ENCODE results near the gene MAB21L3.

MAB21L3 gene

DNA sequence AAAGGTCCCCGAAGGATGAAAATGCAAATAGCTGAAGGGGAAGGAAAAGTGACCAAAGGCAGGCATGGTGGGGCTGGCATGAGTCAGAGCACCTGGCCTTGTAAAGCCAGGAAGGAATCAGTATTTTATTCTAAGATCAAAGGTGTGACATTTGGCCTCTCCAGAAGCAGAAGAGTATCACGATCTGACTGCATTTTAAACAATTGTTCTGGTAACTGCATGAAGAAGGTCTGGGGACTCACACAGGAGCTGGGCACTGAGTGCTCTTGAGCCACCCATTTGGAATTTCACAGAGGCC is 23.2 kb downstream of the MAB21L3 start:
- H3K4me1 ChIP-seq (ENCODE audit: low read length), result no peaks in the 10 kb centered on the region
- H3K9me3 ChIP-seq (replicated peaks; ENCODE audit: insufficient read depth, low read length), result no peaks in the 10 kb centered on the region
- no peak overlapping the region for H3K27ac ChIP-seq (ENCODE audit: low read length)
- no peaks in the 10 kb centered on the region for H3K9me2 ChIP-seq (replicated peaks; ENCODE audit: insufficient read depth, low read length)
- no peak overlapping the region for H2AFZ ChIP-seq (ENCODE audit: low read length)
- H3K27me3 ChIP-seq (replicated peaks; ENCODE audit: insufficient read depth, low read length), result no peaks in the 10 kb centered on the region
- H3K36me3 ChIP-seq (replicated peaks; ENCODE audit: insufficient read depth, low read length), result no peaks in the 10 kb centered on the region
- H3K4me3 ChIP-seq (ENCODE audit: low read length), result no peak overlapping the region
- H3K4me2 ChIP-seq (ENCODE audit: low read depth, low read length), result no peak overlapping the region
- DNase-seq, result no peak
- TF ChIP-seq EZH2phosphoT487 (IDR thresholded peaks at IDR 0.05; ENCODE audit: low read length) (no peak), CTCF (IDR thresholded peaks at IDR 0.05; ENCODE audit: low read length) (no peak), EZH2 (optimal IDR thresholded peaks at IDR 0.05; ENCODE audit: low read depth, low read length) (no peak)
- H4K20me1 ChIP-seq (ENCODE audit: insufficient read depth, low read length), result no peaks in the 10 kb centered on the region
- no peaks in the 10 kb centered on the region for H3F3A ChIP-seq (ENCODE audit: insufficient read depth, low read length)
- no peak overlapping the region for H3K9ac ChIP-seq (ENCODE audit: low read length)
- no peaks in the 10 kb centered on the region for H3K79me2 ChIP-seq (ENCODE audit: low read length)

DNA sequence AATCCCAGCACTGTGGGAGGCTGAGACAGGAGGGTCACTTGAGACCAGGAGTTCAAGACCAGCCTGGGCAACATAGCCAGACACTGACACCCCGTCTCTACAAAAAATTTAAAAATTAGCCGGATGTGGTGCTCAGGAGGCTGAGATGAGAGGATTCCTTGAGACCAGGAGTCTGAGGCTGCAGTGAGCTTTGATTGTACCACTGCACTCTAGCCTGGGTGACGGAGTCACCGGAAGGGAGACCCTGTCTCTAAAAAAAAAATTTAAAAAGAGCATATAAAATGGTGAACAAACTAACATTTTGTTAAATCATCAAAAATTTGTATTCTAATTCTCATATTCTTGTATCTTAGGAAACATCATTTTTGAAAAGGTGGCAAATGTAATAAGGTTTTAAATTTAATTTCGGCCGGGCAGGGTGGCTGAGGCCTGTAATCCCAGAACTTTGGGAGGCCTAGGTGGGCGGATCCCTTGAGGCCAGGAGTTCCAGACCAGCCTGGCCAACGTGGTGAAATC is 27.1 kb downstream of the MAB21L3 start:
- no peak overlapping the region for H3K4me2 ChIP-seq (ENCODE audit: low read depth, low read length)
- no peak overlapping the region for H3K4me3 ChIP-seq (ENCODE audit: low read length)
- no peak overlapping the region for H3K27ac ChIP-seq (ENCODE audit: low read length)
- no peaks in the 10 kb centered on the region for H3K79me2 ChIP-seq (ENCODE audit: low read length)
- TF ChIP-seq CTCF (IDR thresholded peaks at IDR 0.05; ENCODE audit: low read length) (no peak), EZH2phosphoT487 (IDR thresholded peaks at IDR 0.05; ENCODE audit: low read length) (no peak), EZH2 (optimal IDR thresholded peaks at IDR 0.05; ENCODE audit: low read depth, low read length) (no peak)
- DNase-seq, result no peak
- H4K20me1 ChIP-seq (ENCODE audit: insufficient read depth, low read length), result no peaks in the 10 kb centered on the region
- no peaks in the 10 kb centered on the region for H3K27me3 ChIP-seq (replicated peaks; ENCODE audit: insufficient read depth, low read length)
- no peaks in the 10 kb centered on the region for H3K9me2 ChIP-seq (replicated peaks; ENCODE audit: insufficient read depth, low read length)
- no peaks in the 10 kb centered on the region for H3K4me1 ChIP-seq (ENCODE audit: low read length)
- H2AFZ ChIP-seq (ENCODE audit: low read length), result no peak overlapping the region
- H3F3A ChIP-seq (ENCODE audit: insufficient read depth, low read length), result no peaks in the 10 kb centered on the region
- no peaks in the 10 kb centered on the region for H3K9me3 ChIP-seq (replicated peaks; ENCODE audit: insufficient read depth, low read length)
- H3K9ac ChIP-seq (ENCODE audit: low read length), result no peak overlapping the region
- no peaks in the 10 kb centered on the region for H3K36me3 ChIP-seq (replicated peaks; ENCODE audit: insufficient read depth, low read length)

DNA sequence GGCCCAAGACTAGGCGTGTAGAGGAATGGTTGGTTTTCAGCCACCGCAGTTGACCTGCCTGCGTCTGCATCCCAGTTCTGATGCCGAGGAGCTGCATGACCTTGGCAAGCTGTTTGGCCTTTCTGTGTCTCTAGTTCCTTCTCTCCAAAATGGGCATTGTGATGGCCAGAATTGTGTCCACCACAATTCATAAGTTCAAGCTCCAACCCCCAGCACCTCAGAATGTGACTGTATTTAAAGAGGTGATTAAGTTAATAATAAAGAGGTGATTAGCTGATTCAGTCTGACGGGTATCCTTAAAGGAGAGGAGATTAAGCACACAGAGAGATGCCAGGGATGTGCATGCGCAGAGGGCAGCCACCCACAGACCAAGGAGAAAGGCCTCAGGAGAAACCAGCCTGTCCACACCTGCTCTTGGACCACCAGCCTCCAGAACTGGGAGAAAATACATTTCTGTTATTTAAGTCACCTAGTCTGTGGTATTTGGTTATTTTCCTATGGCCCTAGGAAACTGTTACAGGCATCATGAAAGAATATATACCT is 28.5 kb downstream of the MAB21L3 start:
- DNase-seq, result no peak
- no peak overlapping the region for H3K4me2 ChIP-seq (ENCODE audit: low read depth, low read length)
- H2AFZ ChIP-seq (ENCODE audit: low read length), result no peak overlapping the region
- H4K20me1 ChIP-seq (ENCODE audit: insufficient read depth, low read length), result no peaks in the 10 kb centered on the region
- H3K9me2 ChIP-seq (replicated peaks; ENCODE audit: insufficient read depth, low read length), result no peaks in the 10 kb centered on the region
- no peaks in the 10 kb centered on the region for H3K4me1 ChIP-seq (ENCODE audit: low read length)
- TF ChIP-seq EZH2 (optimal IDR thresholded peaks at IDR 0.05; ENCODE audit: low read depth, low read length), result no peak
- TF ChIP-seq EZH2phosphoT487 (IDR thresholded peaks at IDR 0.05; ENCODE audit: low read length), result no peak
- no peak for TF ChIP-seq CTCF (IDR thresholded peaks at IDR 0.05; ENCODE audit: low read length)
- H3K4me3 ChIP-seq (ENCODE audit: low read length), result no peak overlapping the region
- H3K79me2 ChIP-seq (ENCODE audit: low read length), result no peaks in the 10 kb centered on the region
- H3F3A ChIP-seq (ENCODE audit: insufficient read depth, low read length), result no peaks in the 10 kb centered on the region
- H3K36me3 ChIP-seq (replicated peaks; ENCODE audit: insufficient read depth, low read length), result no peaks in the 10 kb centered on the region
- no peak overlapping the region for H3K9ac ChIP-seq (ENCODE audit: low read length)
- H3K27ac ChIP-seq (ENCODE audit: low read length), result no peak overlapping the region
- H3K27me3 ChIP-seq (replicated peaks; ENCODE audit: insufficient read depth, low read length), result no peaks in the 10 kb centered on the region
- no peaks in the 10 kb centered on the region for H3K9me3 ChIP-seq (replicated peaks; ENCODE audit: insufficient read depth, low read length)

Data from MM.1S (cell line).